Activated CD4-positive, alpha-beta memory T cell treated with anti-CD3 and anti-CD28 coated beads for 36 hours (primary cell): ENCODE data around the gene RFWD3. TPM values are rescaled to one million over a fixed set of nuclear protein-coding genes. Genes with fewer than 3 reads are reported as not detected.
A peak's percentile ranks its signal among the peaks of the same experiment; 100 is the strongest.

ENCODE experiments used
- CTCF ChIA-PET: fragments of 350-600 bp; sonication (Branson Sonifier 250); formaldehyde crosslinking; loops from one replicate; lab custom pipeline; 2021; ENCODE audit warnings: antibody characterized with exemption, inconsistent platforms; lab: Charles Lee
- POLR2A ChIA-PET: fragments of 350-600 bp; sonication (Branson Sonifier 250); formaldehyde crosslinking; loops from one replicate; lab custom pipeline; 2021; ENCODE audit warnings: antibody characterized with exemption; lab: Charles Lee
- DNase-seq: peaks from one replicate; pipeline ENCODE4 v3.0.0-alpha.2; 2020
- H3K27ac Mint-ChIP-seq: one replicate; pipeline ENCODE4 v1.8.0; 2021; ENCODE audit warnings: mixed read lengths
- H3K27me3 Mint-ChIP-seq: one replicate; pipeline ENCODE4 v1.8.0; 2021; ENCODE audit warnings: mixed read lengths
- H3K36me3 Mint-ChIP-seq: one replicate; pipeline ENCODE4 v1.8.0; 2021; ENCODE audit warnings: mixed read lengths
- H3K4me1 Mint-ChIP-seq: one replicate; pipeline ENCODE4 v1.8.0; 2021; ENCODE audit warnings: low read depth, mixed read lengths
- H3K4me3 Mint-ChIP-seq: one replicate; pipeline ENCODE4 v1.8.0; 2021; ENCODE audit warnings: mild to moderate bottlenecking, mixed read lengths
- H3K9me3 Mint-ChIP-seq: one replicate; pipeline ENCODE4 v1.8.0; 2021; ENCODE audit warnings: mixed read lengths
- intact Hi-C: fragments of 100-400 bp; cut with micrococcal nuclease; formaldehyde crosslinking; loops from one replicate; pipeline ENCODE4 v1.15.1; 2023
- total RNA-seq, 2 experiments: library from RNA; stranded (reverse); gene quantifications; one replicate each; pipeline ENCODE4 v1.2.3, GENCODE V29; 2021

RFWD3 gene
- total RNA-seq, 2 experiments from 2014 or later, result 95.3 to 109 TPM

- ChIA-PET POLR2A (interaction anchor here (1.7 kb wide), 1 partner anchor 14 kb away, joined by 3 read pairs; no protein-coding TSS in a partner anchor), CTCF (interaction anchor here (2.2 kb wide), 1 partner anchor 10 kb away, joined by 6 read pairs; no protein-coding TSS in a partner anchor)
- no peaks in the 10 kb centered on the region for H3K27me3 Mint-ChIP-seq
- H3K9me3 Mint-ChIP-seq, result no peaks in the 10 kb centered on the region
- H3K4me1 Mint-ChIP-seq, result no peaks in the 10 kb centered on the region
- intact Hi-C loops, result no loop called here
- no peak overlapping the region for H3K27ac Mint-ChIP-seq
- no peak for DNase-seq
- peaks cover 38% of the 10 kb centered on the region for H3K36me3 Mint-ChIP-seq
- H3K4me3 Mint-ChIP-seq, result no peak overlapping the region
Measured at GRCh38 chr16:74641969-74642368, 24.7 kb downstream of the RFWD3 start.

GRCh38 chr16:74637742-74638453, 28.8 kb downstream of the RFWD3 start:
- no peak for DNase-seq
- Mint-ChIP-seq H3K4me1 (no peaks in the 10 kb centered on the region), H3K27me3 (no peaks in the 10 kb centered on the region), H3K27ac (no peak overlapping the region), H3K9me3 (no peaks in the 10 kb centered on the region), H3K4me3 (no peak overlapping the region), H3K36me3 (peaks cover 37% of the 10 kb centered on the region)
- ChIA-PET CTCF (interaction anchor here (0.7 kb wide), 1 partner anchor 387 kb away, joined by 3 read pairs; no protein-coding TSS in a partner anchor), POLR2A (interaction anchor here (1.0 kb wide), 1 partner anchor 63 kb away, joined by 3 read pairs; no protein-coding TSS in a partner anchor)
- intact Hi-C loops, result no loop called here

- no peaks in the 10 kb centered on the region for H3K27me3 Mint-ChIP-seq
- no peak for DNase-seq
- no peak overlapping the region for H3K27ac Mint-ChIP-seq
- ChIA-PET POLR2A (no interaction called here), CTCF (no interaction called here)
- intact Hi-C loops, result no loop called here
- H3K36me3 Mint-ChIP-seq, result peaks cover 42% of the 10 kb centered on the region
- H3K4me3 Mint-ChIP-seq, result no peak overlapping the region
- no peaks in the 10 kb centered on the region for H3K9me3 Mint-ChIP-seq
- no peaks in the 10 kb centered on the region for H3K4me1 Mint-ChIP-seq
Measured at GRCh38 chr16:74635303-74635702, 31.4 kb downstream of the RFWD3 start.

- peaks cover 48% of the 10 kb centered on the region for H3K36me3 Mint-ChIP-seq
Measured at GRCh38 chr16:74633686-74634085, 33.0 kb downstream of the RFWD3 start.

GRCh38 chr16:74627506-74628220, 39.0 kb downstream of the RFWD3 start:
- no peak for DNase-seq
- H3K27me3 Mint-ChIP-seq, result no peaks in the 10 kb centered on the region
- H3K9me3 Mint-ChIP-seq, result no peaks in the 10 kb centered on the region
- intact Hi-C loops, result loop anchor here (1.0 to 10.0 kb wide), 5 partner anchors 39 to 331 kb away; partner anchors contain the start of genes PSMD7 and RFWD3
- peak overlapping the region; percentile 78 for H3K27ac Mint-ChIP-seq
- H3K4me3 Mint-ChIP-seq, result no peak overlapping the region
- ChIA-PET POLR2A (interaction anchor here (1.1 to 3.3 kb wide), 3 partner anchors 14 to 39 kb away, joined by 3 to 10 read pairs (median 4); partner anchors contain the start of genes GLG1 and RFWD3), CTCF (interaction anchor here (0.7 to 1.0 kb wide), 2 partner anchors 12 to 53 kb away, joined by 3 read pairs; no protein-coding TSS in a partner anchor)
- peaks cover 76% of the 10 kb centered on the region for H3K36me3 Mint-ChIP-seq
- H3K4me1 Mint-ChIP-seq, result peaks cover 46% of the 10 kb centered on the region

More at GRCh38 chr16:74633686-74634085, 33.0 kb downstream of the RFWD3 start:
- Mint-ChIP-seq H3K9me3 (no peaks in the 10 kb centered on the region), H3K4me1 (peaks cover 5% of the 10 kb centered on the region), H3K4me3 (no peak overlapping the region), H3K27me3 (no peaks in the 10 kb centered on the region), H3K27ac (no peak overlapping the region)
- intact Hi-C loops, result no loop called here
- ChIA-PET CTCF (no interaction called here), POLR2A (interaction anchor here (0.6 kb wide), 1 partner anchor 13 kb away, joined by 4 read pairs; no protein-coding TSS in a partner anchor)
- DNase-seq, result no peak

- DNase-seq, result peak; percentile 41
- no peaks in the 10 kb centered on the region for H3K27me3 Mint-ChIP-seq
- peaks cover 80% of the 10 kb centered on the region for H3K36me3 Mint-ChIP-seq
- CTCF ChIA-PET, result interaction anchor here (0.7 to 1.0 kb wide), 4 partner anchors 12 to 157 kb away, joined by 3 read pairs; no protein-coding TSS in a partner anchor
- POLR2A ChIA-PET, result interaction anchor here (0.6 to 3.3 kb wide), 5 partner anchors 20 to 161 kb away, joined by 3 to 10 read pairs (median 4); partner anchors contain the start of genes GLG1, MLKL and RFWD3
- H3K4me3 Mint-ChIP-seq, result peak overlapping the region; percentile 37
- peak overlapping the region; percentile 78 for H3K27ac Mint-ChIP-seq
- intact Hi-C loops, result loop anchor here (1.0 to 10.0 kb wide), 6 partner anchors 20 to 330 kb away; partner anchors contain the start of genes GLG1, PSMD7 and RFWD3
- H3K9me3 Mint-ChIP-seq, result no peaks in the 10 kb centered on the region
- H3K4me1 Mint-ChIP-seq, result peaks cover 46% of the 10 kb centered on the region
Measured at GRCh38 chr16:74626741-74627416, 39.8 kb downstream of the RFWD3 start.

- peaks cover 84% of the 10 kb centered on the region for H3K36me3 Mint-ChIP-seq
- H3K4me3 Mint-ChIP-seq, result no peak overlapping the region
- intact Hi-C loops, result loop anchor here (1.0 to 10.0 kb wide), 5 partner anchors 18 to 329 kb away; partner anchors contain the start of genes GLG1, PSMD7 and RFWD3
- peaks cover 46% of the 10 kb centered on the region for H3K4me1 Mint-ChIP-seq
- CTCF ChIA-PET, result interaction anchor here (1.0 kb wide), 3 partner anchors 10 to 156 kb away, joined by 3 read pairs; no protein-coding TSS in a partner anchor
- peak overlapping the region; percentile 78 for H3K27ac Mint-ChIP-seq
- POLR2A ChIA-PET, result interaction anchor here (0.6 to 3.3 kb wide), 4 partner anchors 35 to 160 kb away, joined by 3 to 10 read pairs (median 4); partner anchors contain the start of genes MLKL and RFWD3
- no peaks in the 10 kb centered on the region for H3K9me3 Mint-ChIP-seq
- H3K27me3 Mint-ChIP-seq, result no peaks in the 10 kb centered on the region
- DNase-seq, result peak; percentile 47
Measured at GRCh38 chr16:74625500-74626350, 41.0 kb downstream of the RFWD3 start.

- no peaks in the 10 kb centered on the region for H3K9me3 Mint-ChIP-seq
- no peaks in the 10 kb centered on the region for H3K27me3 Mint-ChIP-seq
- ChIA-PET CTCF (interaction anchor here (0.6 kb wide), 2 partner anchors 117 to 121 kb away, joined by 3 to 4 read pairs; no protein-coding TSS in a partner anchor), POLR2A (no interaction called here)
- intact Hi-C loops, result loop anchor here (10.0 kb wide), 1 partner anchor 129 kb away; no protein-coding TSS in a partner anchor
- peaks cover 43% of the 10 kb centered on the region for H3K4me1 Mint-ChIP-seq
- peak overlapping the region; percentile 42 for H3K27ac Mint-ChIP-seq
- no peak overlapping the region for H3K4me3 Mint-ChIP-seq
- no peak for DNase-seq
- peaks cover 73% of the 10 kb centered on the region for H3K36me3 Mint-ChIP-seq
Measured at GRCh38 chr16:74623839-74624235, 42.8 kb downstream of the RFWD3 start.

- H3K36me3 Mint-ChIP-seq, result peaks cover 68% of the 10 kb centered on the region
- intact Hi-C loops, result loop anchor here (10.0 kb wide), 1 partner anchor 129 kb away; no protein-coding TSS in a partner anchor
- CTCF ChIA-PET, result interaction anchor here (0.6 to 1.9 kb wide), 11 partner anchors 16 to 186 kb away, joined by 3 to 10 read pairs (median 4); partner anchors contain the start of genes GLG1 and RFWD3
Measured at GRCh38 chr16:74623214-74623838, 43.4 kb downstream of the RFWD3 start.

GRCh38 chr16:74622005-74622404, 44.7 kb downstream of the RFWD3 start:
- no peak for DNase-seq
- ChIA-PET CTCF (interaction anchor here (1.2 to 1.9 kb wide), 7 partner anchors 14 to 128 kb away, joined by 3 to 10 read pairs (median 5); partner anchors contain the start of genes GLG1 and RFWD3), POLR2A (no interaction called here)
- no peaks in the 10 kb centered on the region for H3K9me3 Mint-ChIP-seq
- intact Hi-C loops, result loop anchor here (10.0 kb wide), 1 partner anchor 127 kb away; no protein-coding TSS in a partner anchor
- no peak overlapping the region for H3K4me3 Mint-ChIP-seq
- H3K27ac Mint-ChIP-seq, result no peak overlapping the region
- no peaks in the 10 kb centered on the region for H3K27me3 Mint-ChIP-seq
- peaks cover 33% of the 10 kb centered on the region for H3K4me1 Mint-ChIP-seq
- H3K36me3 Mint-ChIP-seq, result peaks cover 61% of the 10 kb centered on the region

More at GRCh38 chr16:74623214-74623838, 43.4 kb downstream of the RFWD3 start:
- Mint-ChIP-seq H3K27me3 (no peaks in the 10 kb centered on the region), H3K27ac (no peak overlapping the region), H3K4me1 (peaks cover 38% of the 10 kb centered on the region), H3K4me3 (no peak overlapping the region), H3K9me3 (no peaks in the 10 kb centered on the region)
- POLR2A ChIA-PET, result interaction anchor here (0.7 kb wide), 1 partner anchor 44 kb away, joined by 4 read pairs; no protein-coding TSS in a partner anchor
- DNase-seq, result no peak
